Measurements from ENCODE around the gene ZBTB12. TPM values are rescaled to one million over a fixed set of nuclear protein-coding genes. Genes with fewer than 3 reads are reported as not detected.

ZBTB12 gene, protein sequence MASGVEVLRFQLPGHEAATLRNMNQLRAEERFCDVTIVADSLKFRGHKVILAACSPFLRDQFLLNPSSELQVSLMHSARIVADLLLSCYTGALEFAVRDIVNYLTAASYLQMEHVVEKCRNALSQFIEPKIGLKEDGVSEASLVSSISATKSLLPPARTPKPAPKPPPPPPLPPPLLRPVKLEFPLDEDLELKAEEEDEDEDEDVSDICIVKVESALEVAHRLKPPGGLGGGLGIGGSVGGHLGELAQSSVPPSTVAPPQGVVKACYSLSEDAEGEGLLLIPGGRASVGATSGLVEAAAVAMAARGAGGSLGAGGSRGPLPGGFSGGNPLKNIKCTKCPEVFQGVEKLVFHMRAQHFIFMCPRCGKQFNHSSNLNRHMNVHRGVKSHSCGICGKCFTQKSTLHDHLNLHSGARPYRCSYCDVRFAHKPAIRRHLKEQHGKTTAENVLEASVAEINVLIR
- total RNA-seq: 1 to 10 TPM in 1 of 2 donors, under 1 TPM in 1; 0.88 to 1.9 TPM

- Mint-ChIP-seq H3K27me3 (ENCODE audit: low read depth) (peaks cover 9% of the 10 kb centered on the region), H3K4me3 (peak within 1 kb of the TSS; percentile 76 to 86), H3K4me1 (ENCODE audit: low read depth) (peaks cover 32% of the 10 kb centered on the region), H3K36me3 (ENCODE audit: insufficient read depth in 2 of 2) (peaks cover 0 to 1% of the 10 kb centered on the region in 2 donors), H3K9me3 (no peaks in the 10 kb centered on the region), H3K27ac (peak within 1 kb of the TSS; percentile 69)
- peak; percentile 68 to 72 for ATAC-seq (replicated peaks in 1 of 2)
- peak; percentile 87 to 88 for DNase-seq
Observed at GRCh38 chr6:31901953-31902643, at the start of gene ZBTB12. Gene ZBTB12 (minus strand): TSS chr6:31902086. CDS start chr6:31901305, 781 bp downstream.

DNA sequence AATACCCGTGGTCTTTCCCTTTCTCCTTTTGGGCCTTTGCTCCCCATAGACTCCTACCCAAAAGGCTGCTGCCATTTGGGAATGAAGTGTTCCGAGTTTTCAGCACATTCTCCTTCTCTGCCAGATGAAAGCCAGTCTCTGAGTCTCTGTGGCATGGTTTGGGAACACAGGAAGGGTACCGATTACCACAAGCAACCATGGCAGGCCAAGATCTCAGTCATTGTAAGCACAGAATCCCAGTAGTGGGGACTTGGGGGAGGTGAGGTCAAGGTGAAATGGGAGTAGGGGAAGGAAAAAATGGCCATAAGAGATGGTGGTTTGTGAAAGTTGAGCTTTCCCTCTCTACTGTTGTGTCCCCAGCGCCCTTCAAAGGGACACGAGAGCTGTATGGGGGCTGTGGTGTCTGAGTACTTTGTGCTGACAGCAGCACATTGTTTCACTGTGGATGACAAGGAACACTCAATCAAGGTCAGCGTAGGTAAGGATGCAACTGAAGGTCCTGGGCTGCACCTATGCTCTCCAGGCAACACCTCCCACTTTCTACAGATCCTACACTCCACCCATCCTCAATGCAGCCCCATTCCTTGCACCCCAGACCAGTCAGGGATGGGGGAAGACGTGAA lies 48.2 kb upstream of the ZBTB12 start:
- Mint-ChIP-seq H3K27ac (no peak overlapping the region), H3K4me1 (ENCODE audit: low read depth) (peaks cover 14% of the 10 kb centered on the region), H3K36me3 (ENCODE audit: insufficient read depth in 2 of 2) (peaks cover 0 to 10% of the 10 kb centered on the region in 2 donors), H3K27me3 (ENCODE audit: low read depth) (peaks cover 10% of the 10 kb centered on the region), H3K9me3 (no peaks in the 10 kb centered on the region), H3K4me3 (no peak overlapping the region)
- DNase-seq (no peak), ATAC-seq (replicated peaks in 1 of 2) (no peak)

DNA sequence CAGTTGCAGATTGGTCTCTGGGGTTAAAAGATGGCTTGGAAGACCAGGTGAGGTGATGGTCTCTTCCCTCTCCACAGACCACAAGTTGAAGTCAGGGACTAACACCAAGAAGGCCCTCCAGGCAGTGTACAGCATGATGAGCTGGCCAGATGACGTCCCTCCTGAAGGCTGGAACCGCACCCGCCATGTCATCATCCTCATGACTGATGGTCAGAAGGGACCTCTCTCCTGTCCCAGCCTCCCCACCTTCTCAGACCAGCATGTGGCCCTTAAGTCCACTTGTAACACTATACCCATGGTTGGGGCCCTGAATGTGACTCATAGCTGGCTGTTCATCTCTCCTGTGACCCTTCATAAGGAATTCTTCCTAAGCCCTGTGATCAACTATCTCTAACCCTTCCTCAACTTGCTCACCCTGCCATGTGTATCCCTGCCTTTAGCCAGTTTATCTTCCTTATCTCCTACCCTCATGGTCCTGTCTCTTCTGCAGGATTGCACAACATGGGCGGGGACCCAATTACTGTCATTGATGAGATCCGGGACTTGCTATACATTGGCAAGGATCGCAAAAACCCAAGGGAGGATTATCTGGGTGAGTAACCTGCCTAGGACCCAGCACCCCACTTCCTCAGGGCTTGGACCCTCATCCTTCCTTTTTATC lies 47.0 kb upstream of the ZBTB12 start:
- peaks cover 14% of the 10 kb centered on the region for H3K4me1 Mint-ChIP-seq (ENCODE audit: low read depth)
- H3K27ac Mint-ChIP-seq: no peak overlapping the region
- ATAC-seq (replicated peaks in 1 of 2) (no peak), DNase-seq (no peak)
- peaks cover 0 to 4% of the 10 kb centered on the region in 2 donors for H3K36me3 Mint-ChIP-seq (ENCODE audit: insufficient read depth in 2 of 2)
- no peak overlapping the region for H3K4me3 Mint-ChIP-seq
- H3K27me3 Mint-ChIP-seq (ENCODE audit: low read depth): peaks cover 18% of the 10 kb centered on the region
- H3K9me3 Mint-ChIP-seq: no peaks in the 10 kb centered on the region

- peaks cover 19% of the 10 kb centered on the region for H3K27me3 Mint-ChIP-seq (ENCODE audit: low read depth)
- no peak for DNase-seq
- H3K9me3 Mint-ChIP-seq: no peaks in the 10 kb centered on the region
- H3K27ac Mint-ChIP-seq: no peak overlapping the region
- H3K4me3 Mint-ChIP-seq: no peak overlapping the region
- H3K4me1 Mint-ChIP-seq (ENCODE audit: low read depth): peaks cover 14% of the 10 kb centered on the region
- peaks cover 0 to 2% of the 10 kb centered on the region in 2 donors for H3K36me3 Mint-ChIP-seq (ENCODE audit: insufficient read depth in 2 of 2)
- ATAC-seq (replicated peaks in 1 of 2): no peak
Observed at GRCh38 chr6:31948306-31948705, 46.4 kb upstream of the ZBTB12 start.

DNA sequence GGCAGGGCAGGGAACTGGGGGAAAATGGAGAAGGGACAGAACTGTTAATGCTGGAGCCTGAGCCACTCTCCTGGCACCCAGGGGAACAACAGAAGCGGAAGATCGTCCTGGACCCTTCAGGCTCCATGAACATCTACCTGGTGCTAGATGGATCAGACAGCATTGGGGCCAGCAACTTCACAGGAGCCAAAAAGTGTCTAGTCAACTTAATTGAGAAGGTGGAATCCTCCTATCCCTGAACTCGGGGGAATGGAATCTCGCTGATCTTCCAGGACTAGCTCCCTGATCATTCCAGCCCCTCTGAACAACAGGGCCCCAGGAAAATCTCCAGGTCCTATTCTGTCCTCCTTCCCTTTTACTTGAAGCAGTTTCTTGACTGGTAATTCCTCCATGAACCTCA lies 46.0 kb upstream of the ZBTB12 start:
- H3K27ac Mint-ChIP-seq: no peak overlapping the region
- H3K36me3 Mint-ChIP-seq (ENCODE audit: insufficient read depth in 2 of 2): no peaks in the 10 kb centered on the region
- peaks cover 14% of the 10 kb centered on the region for H3K4me1 Mint-ChIP-seq (ENCODE audit: low read depth)
- H3K27me3 Mint-ChIP-seq (ENCODE audit: low read depth): peaks cover 19% of the 10 kb centered on the region
- no peak overlapping the region for H3K4me3 Mint-ChIP-seq
- no peaks in the 10 kb centered on the region for H3K9me3 Mint-ChIP-seq
- no peak for ATAC-seq (replicated peaks in 1 of 2)
- DNase-seq: no peak

DNA sequence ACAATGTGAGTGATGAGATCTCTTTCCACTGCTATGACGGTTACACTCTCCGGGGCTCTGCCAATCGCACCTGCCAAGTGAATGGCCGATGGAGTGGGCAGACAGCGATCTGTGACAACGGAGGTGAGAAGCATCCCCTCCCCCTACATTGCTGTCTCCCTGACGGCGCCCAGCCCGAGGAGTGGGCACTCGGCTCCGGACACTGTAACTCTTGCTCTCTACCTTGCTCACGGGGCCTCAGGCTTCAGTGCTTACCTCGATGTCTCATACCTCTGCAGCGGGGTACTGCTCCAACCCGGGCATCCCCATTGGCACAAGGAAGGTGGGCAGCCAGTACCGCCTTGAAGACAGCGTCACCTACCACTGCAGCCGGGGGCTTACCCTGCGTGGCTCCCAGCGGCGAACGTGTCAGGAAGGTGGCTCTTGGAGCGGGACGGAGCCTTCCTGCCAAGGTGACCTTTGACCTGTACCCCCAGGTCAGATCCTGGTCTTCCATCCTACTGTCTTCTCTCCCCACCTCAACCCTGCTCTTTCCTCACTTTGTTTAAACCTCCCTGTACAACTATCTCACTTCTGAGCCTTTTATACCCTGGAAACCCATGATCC lies 45.3 kb upstream of the ZBTB12 start:
- peaks cover 14% of the 10 kb centered on the region for H3K4me1 Mint-ChIP-seq (ENCODE audit: low read depth)
- ATAC-seq (replicated peaks in 1 of 2) (no peak), DNase-seq (no peak)
- no peaks in the 10 kb centered on the region for H3K9me3 Mint-ChIP-seq
- no peak overlapping the region for H3K27ac Mint-ChIP-seq
- H3K4me3 Mint-ChIP-seq: no peak overlapping the region
- H3K36me3 Mint-ChIP-seq (ENCODE audit: insufficient read depth in 2 of 2): no peaks in the 10 kb centered on the region
- peaks cover 25% of the 10 kb centered on the region for H3K27me3 Mint-ChIP-seq (ENCODE audit: low read depth)

DNA sequence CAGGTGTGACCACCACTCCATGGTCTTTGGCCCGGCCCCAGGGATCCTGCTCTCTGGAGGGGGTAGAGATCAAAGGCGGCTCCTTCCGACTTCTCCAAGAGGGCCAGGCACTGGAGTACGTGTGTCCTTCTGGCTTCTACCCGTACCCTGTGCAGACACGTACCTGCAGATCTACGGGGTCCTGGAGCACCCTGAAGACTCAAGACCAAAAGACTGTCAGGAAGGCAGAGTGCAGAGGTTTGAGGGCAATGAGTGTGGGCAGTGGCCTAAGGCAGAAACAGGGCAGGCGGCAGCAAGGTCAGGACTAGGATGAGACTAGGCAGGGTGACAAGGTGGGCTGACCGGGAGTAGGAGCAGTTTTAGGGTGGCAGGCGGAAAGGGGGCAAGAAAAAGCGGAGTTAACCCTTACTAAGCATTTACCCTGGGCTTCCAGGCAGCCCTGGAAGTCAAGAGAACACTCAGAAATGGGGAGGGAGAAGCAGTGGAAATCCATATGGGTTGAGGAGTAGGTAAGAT lies 44.5 kb upstream of the ZBTB12 start:
- no peaks in the 10 kb centered on the region for H3K36me3 Mint-ChIP-seq (ENCODE audit: insufficient read depth in 2 of 2)
- no peak for ATAC-seq (replicated peaks in 1 of 2)
- peaks cover 14% of the 10 kb centered on the region for H3K4me1 Mint-ChIP-seq (ENCODE audit: low read depth)
- no peak for DNase-seq
- H3K4me3 Mint-ChIP-seq: no peak overlapping the region
- no peak overlapping the region for H3K27ac Mint-ChIP-seq
- no peaks in the 10 kb centered on the region for H3K9me3 Mint-ChIP-seq
- peaks cover 27% of the 10 kb centered on the region for H3K27me3 Mint-ChIP-seq (ENCODE audit: low read depth)

DNA sequence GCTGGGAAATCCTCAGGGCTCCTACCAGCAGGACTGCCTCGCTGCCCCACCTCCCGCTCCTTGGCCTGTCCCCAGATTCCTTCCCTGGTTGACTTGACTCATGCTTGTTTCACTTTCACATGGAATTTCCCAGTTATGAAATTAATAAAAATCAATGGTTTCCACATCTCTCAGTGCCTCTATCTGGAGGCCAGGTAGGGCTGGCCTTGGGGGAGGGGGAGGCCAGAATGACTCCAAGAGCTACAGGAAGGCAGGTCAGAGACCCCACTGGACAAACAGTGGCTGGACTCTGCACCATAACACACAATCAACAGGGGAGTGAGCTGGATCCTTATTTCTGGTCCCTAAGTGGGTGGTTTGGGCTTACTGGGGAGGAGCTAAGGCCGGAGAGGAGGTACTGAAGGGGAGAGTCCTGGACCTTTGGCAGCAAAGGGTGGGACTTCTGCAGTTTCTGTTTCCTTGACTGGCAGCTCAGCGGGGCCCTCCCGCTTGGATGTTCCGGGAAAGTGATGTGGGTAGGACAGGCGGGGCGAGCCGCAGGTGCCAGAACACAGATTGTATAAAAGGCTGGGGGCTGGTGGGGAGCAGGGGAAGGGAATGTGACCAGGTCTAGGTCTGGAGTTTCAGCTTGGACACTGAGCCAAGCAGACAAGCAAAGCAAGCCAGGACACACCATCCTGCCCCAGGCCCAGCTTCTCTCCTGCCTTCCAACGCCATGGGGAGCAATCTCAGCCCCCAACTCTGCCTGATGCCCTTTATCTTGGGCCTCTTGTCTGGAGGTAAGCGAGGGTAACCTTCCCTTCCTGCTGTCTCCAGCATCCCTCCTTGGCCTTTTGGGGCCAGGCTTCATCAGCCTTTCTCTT lies 43.9 kb upstream of the ZBTB12 start, which contains the start of gene CFB:
CFB (plus strand) TSS at position 589 of the 863 bp plus-strand sequence; CDS start at position 716, 127 bp downstream.
- ATAC-seq (replicated peaks in 1 of 2) (peak in 1 of 2 donors; percentile 18), DNase-seq (no peak)
- H3K27ac Mint-ChIP-seq: no peak within 1 kb of the TSS
- H3K4me3 Mint-ChIP-seq: no peak within 1 kb of the TSS
- H3K36me3 Mint-ChIP-seq (ENCODE audit: insufficient read depth in 2 of 2): no peaks in the 10 kb centered on the region
- no peaks in the 10 kb centered on the region for H3K9me3 Mint-ChIP-seq
- peaks cover 14% of the 10 kb centered on the region for H3K4me1 Mint-ChIP-seq (ENCODE audit: low read depth)
- H3K27me3 Mint-ChIP-seq (ENCODE audit: low read depth): peaks cover 27% of the 10 kb centered on the region

- no peak for ATAC-seq (replicated peaks in 1 of 2)
- H3K36me3 Mint-ChIP-seq (ENCODE audit: insufficient read depth in 2 of 2): no peaks in the 10 kb centered on the region
- H3K4me1 Mint-ChIP-seq (ENCODE audit: low read depth): peaks cover 14% of the 10 kb centered on the region
- no peaks in the 10 kb centered on the region for H3K9me3 Mint-ChIP-seq
- no peak overlapping the region for H3K4me3 Mint-ChIP-seq
- H3K27ac Mint-ChIP-seq: no peak overlapping the region
- DNase-seq: no peak
- peaks cover 27% of the 10 kb centered on the region for H3K27me3 Mint-ChIP-seq (ENCODE audit: low read depth)
Observed at GRCh38 chr6:31945154-31945506, 43.2 kb upstream of the ZBTB12 start.

DNA sequence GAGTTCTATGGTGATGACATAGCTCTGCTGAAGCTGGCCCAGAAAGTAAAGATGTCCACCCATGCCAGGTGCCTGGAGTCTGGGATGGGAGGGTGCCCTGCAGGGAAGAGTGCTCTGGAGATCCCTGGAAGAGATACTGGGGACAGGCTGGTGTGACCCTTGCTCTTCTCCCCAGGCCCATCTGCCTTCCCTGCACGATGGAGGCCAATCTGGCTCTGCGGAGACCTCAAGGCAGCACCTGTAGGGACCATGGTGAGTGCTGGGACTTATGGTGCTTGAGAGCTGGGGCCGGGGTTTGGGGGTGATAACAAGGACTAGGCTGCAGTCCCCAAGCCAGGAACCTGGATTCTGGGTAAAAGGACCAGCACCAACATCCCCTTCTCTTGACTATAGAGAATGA lies 41.9 kb upstream of the ZBTB12 start:
- no peak for ATAC-seq (replicated peaks in 1 of 2)
- H3K4me1 Mint-ChIP-seq (ENCODE audit: low read depth): peaks cover 14% of the 10 kb centered on the region
- H3K27ac Mint-ChIP-seq: no peak overlapping the region
- H3K9me3 Mint-ChIP-seq: no peaks in the 10 kb centered on the region
- no peaks in the 10 kb centered on the region for H3K36me3 Mint-ChIP-seq (ENCODE audit: insufficient read depth in 2 of 2)
- H3K27me3 Mint-ChIP-seq (ENCODE audit: low read depth): peaks cover 27% of the 10 kb centered on the region
- DNase-seq: no peak
- H3K4me3 Mint-ChIP-seq: no peak overlapping the region

DNA sequence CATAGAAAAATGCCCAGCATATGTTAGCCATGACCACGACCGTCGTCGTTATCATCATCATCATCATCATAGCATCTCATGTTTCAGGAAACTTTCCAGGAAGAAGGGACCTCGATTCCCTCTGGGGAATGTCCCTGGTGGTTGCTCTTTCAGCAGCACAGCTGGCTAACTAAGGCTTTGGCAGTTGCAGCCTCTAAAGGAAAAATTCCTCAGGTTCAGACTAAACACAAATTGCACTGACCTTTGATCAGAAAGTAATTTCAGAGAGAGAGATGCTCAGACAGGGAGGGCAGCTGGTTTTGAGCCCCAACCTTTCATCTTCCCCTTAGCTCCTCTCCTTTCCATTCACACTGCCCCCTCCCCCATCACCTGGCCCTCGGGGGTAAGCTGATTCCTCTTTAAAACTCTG lies 38.4 kb upstream of the ZBTB12 start:
- Mint-ChIP-seq H3K9me3 (no peaks in the 10 kb centered on the region), H3K4me1 (ENCODE audit: low read depth) (peaks cover 2% of the 10 kb centered on the region), H3K36me3 (ENCODE audit: insufficient read depth in 2 of 2) (no peaks in the 10 kb centered on the region), H3K27me3 (ENCODE audit: low read depth) (peaks cover 17% of the 10 kb centered on the region), H3K4me3 (no peak overlapping the region), H3K27ac (no peak overlapping the region)
- ATAC-seq (replicated peaks in 1 of 2) (no peak), DNase-seq (no peak)

- Mint-ChIP-seq H3K4me3 (no peak overlapping the region), H3K27ac (no peak overlapping the region), H3K4me1 (ENCODE audit: low read depth) (no peaks in the 10 kb centered on the region), H3K9me3 (no peaks in the 10 kb centered on the region), H3K36me3 (ENCODE audit: insufficient read depth in 2 of 2) (no peaks in the 10 kb centered on the region), H3K27me3 (ENCODE audit: low read depth) (no peaks in the 10 kb centered on the region)
- no peak for ATAC-seq (replicated peaks in 1 of 2)
- DNase-seq: no peak
Observed at GRCh38 chr6:31935823-31936222, 33.9 kb upstream of the ZBTB12 start.

Data from activated T-cell treated with anti-CD3 and anti-CD28 coated beads, Interleukin-2, amount 50 U/mL, for 72 hours (primary cell).